Heart left ventricle (tissue), 13 donors: ENCODE data around the gene RGL2.
"Not testable (repeated sequence)": the region's sequence is repeated elsewhere in the genome, so short reads cannot be mapped to it uniquely, and the experiment has no call there.

ENCODE experiments used
- CTCF ChIP-seq, 12 donors: fragments of 200-600 bp; sonication (generic) in 4 of 12; IDR thresholded peaks; one replicate each; pipeline versions ENCODE4 v1.5.0 to v1.8.0; 2018 to 2022; ENCODE audit warnings: antibody characterized with exemption in 12 of 12, mild to moderate bottlenecking in 5 of 12
- POLR2A ChIP-seq, 2 donors: fragments of 450-650 bp; IDR thresholded peaks; one replicate each; pipeline ENCODE4 v1.6.1; 2017; ENCODE audit warnings: antibody characterized with exemption in 2 of 2, mild to moderate bottlenecking in 2 of 2, moderate library complexity in 2 of 2
- donor health status: ischemic (EF 13 %, LVEDD 7.1; RV severe dilation, severe dysfunction).
- donor health status: DM: no; HTN: yes; CAD: no.
- donor health status: DM: no; HTN: no; CAD: no.
- donor health status: ischemic (EF 25% LVEDD 6.9; RV normal size, moderate dysfunction).
- donor health status: ischemic (EF 25% LVEDD 5.7; RV mildly dilated, moderate dysfunction).
- donor health status: ischemic (EF 35%, LVEDD 5.7; RV mildly dilated, moderate dysfunction).
- donor health status: nonischemic (EF 11% LVEDD 7.7; RV severe dilation, severe dysfunction).
- donor health status: DM: yes; HTN: yes; CAD: no.
- donor health status: PGD.
- donor health status: ischemic (EF 29% LVEDD 5.4; RV normal size, mild dysfunction).
- donor health status: nonischemic (EF 23%, LVEDD 6.1; RV moderate dilation, normal function).

- not testable (repeated sequence) for TF ChIP-seq CTCF, POLR2A (IDR thresholded peaks at IDR 0.05)
These were observed 48.2 kb upstream of the RGL2 start for GRCh38 chr6:33346972-33347371.
